ENCODE data around the gene CLDN4. TPM values are rescaled to one million over a fixed set of nuclear protein-coding genes. Genes with fewer than 3 reads are reported as not detected.
"Not testable (repeated sequence)": the region's sequence is repeated elsewhere in the genome, so short reads cannot be mapped to it uniquely, and the experiment has no call there.

Gene CLDN4
- total RNA-seq, 1 experiment from 2014 or later, result 2.1 TPM

GRCh38 chr7:73829921-73830680 lies 695 bp upstream of the CLDN4 start:
- H3K27me3 ChIP-seq (ENCODE audit: control insufficient read depth, insufficient read depth, low read length), result no peaks in the 10 kb centered on the region
- no peak overlapping the region for H3K4me3 ChIP-seq (ENCODE audit: insufficient read depth, low read depth, low read length)
- H3K36me3 ChIP-seq (replicated peaks; ENCODE audit: control insufficient read depth, insufficient read depth, low read length), result no peaks in the 10 kb centered on the region
- DNase-seq, result no peak

GRCh38 chr7:73831584-73831833 lies 713 bp downstream of the CLDN4 start:
- H3K4me3 ChIP-seq (ENCODE audit: insufficient read depth, low read depth, low read length), result peak overlapping the region; percentile 14; the same call in 1 of the 2 replicates
- no peaks in the 10 kb centered on the region for H3K36me3 ChIP-seq (replicated peaks; ENCODE audit: control insufficient read depth, insufficient read depth, low read length)
- DNase-seq, result no peak
- H3K27me3 ChIP-seq (ENCODE audit: control insufficient read depth, insufficient read depth, low read length), result no peaks in the 10 kb centered on the region

DNA sequence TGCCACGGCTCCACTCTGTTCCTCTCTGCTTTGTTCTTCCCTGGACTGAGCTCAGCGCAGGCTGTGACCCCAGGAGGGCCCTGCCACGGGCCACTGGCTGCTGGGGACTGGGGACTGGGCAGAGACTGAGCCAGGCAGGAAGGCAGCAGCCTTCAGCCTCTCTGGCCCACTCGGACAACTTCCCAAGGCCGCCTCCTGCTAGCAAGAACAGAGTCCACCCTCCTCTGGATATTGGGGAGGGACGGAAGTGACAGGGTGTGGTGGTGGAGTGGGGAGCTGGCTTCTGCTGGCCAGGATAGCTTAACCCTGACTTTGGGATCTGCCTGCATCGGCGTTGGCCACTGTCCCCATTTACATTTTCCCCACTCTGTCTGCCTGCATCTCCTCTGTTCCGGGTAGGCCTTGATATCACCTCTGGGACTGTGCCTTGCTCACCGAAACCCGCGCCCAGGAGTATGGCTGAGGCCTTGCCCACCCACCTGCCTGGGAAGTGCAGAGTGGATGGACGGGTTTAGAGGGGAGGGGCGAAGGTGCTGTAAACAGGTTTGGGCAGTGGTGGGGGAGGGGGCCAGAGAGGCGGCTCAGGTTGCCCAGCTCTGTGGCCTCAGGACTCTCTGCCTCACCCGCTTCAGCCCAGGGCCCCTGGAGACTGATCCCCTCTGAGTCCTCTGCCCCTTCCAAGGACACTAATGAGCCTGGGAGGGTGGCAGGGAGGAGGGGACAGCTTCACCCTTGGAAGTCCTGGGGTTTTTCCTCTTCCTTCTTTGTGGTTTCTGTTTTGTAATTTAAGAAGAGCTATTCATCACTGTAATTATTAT lies 1.2 kb downstream of the CLDN4 start:
- DNase-seq, result peak; percentile 93
- Histone ChIP-seq H3K4me3 (ENCODE audit: insufficient read depth, low read depth, low read length) (peak overlapping the region; percentile 14; the same call in 1 of the 2 replicates), H3K27me3 (ENCODE audit: control insufficient read depth, insufficient read depth, low read length) (no peaks in the 10 kb centered on the region), H3K36me3 (replicated peaks; ENCODE audit: control insufficient read depth, insufficient read depth, low read length) (no peaks in the 10 kb centered on the region)

GRCh38 chr7:73832806-73833205 lies 2.0 kb downstream of the CLDN4 start:
- H3K4me3 ChIP-seq (ENCODE audit: insufficient read depth, low read depth, low read length), result no peak overlapping the region
- H3K27me3 ChIP-seq (ENCODE audit: control insufficient read depth, insufficient read depth, low read length), result no peaks in the 10 kb centered on the region
- DNase-seq, result no peak
- H3K36me3 ChIP-seq (replicated peaks; ENCODE audit: control insufficient read depth, insufficient read depth, low read length), result no peaks in the 10 kb centered on the region

GRCh38 chr7:73833251-73833919 lies 2.6 kb downstream of the CLDN4 start:
- H3K27me3 ChIP-seq (ENCODE audit: control insufficient read depth, insufficient read depth, low read length), result no peaks in the 10 kb centered on the region
- no peaks in the 10 kb centered on the region for H3K36me3 ChIP-seq (replicated peaks; ENCODE audit: control insufficient read depth, insufficient read depth, low read length)
- H3K4me3 ChIP-seq (ENCODE audit: insufficient read depth, low read depth, low read length), result no peak overlapping the region
- peak; percentile 70 for DNase-seq

- Histone ChIP-seq H3K27me3 (ENCODE audit: control insufficient read depth, insufficient read depth, low read length) (no peaks in the 10 kb centered on the region), H3K36me3 (replicated peaks; ENCODE audit: control insufficient read depth, insufficient read depth, low read length) (no peaks in the 10 kb centered on the region; the same call in 1 of the 2 replicates)
- peak; percentile 26 for DNase-seq
Observed at GRCh38 chr7:73834626-73835191, 3.9 kb downstream of the CLDN4 start.

GRCh38 chr7:73837167-73837566 lies 6.4 kb downstream of the CLDN4 start:
- not testable (repeated sequence) for H3K4me3 ChIP-seq (ENCODE audit: insufficient read depth, low read depth, low read length); H3K36me3 ChIP-seq (replicated peaks; ENCODE audit: control insufficient read depth, insufficient read depth, low read length); DNase-seq; H3K27me3 ChIP-seq (ENCODE audit: control insufficient read depth, insufficient read depth, low read length)

More at GRCh38 chr7:73834626-73835191, 3.9 kb downstream of the CLDN4 start:
- H3K4me3 ChIP-seq (ENCODE audit: insufficient read depth, low read depth, low read length), result no peak overlapping the region

DNA sequence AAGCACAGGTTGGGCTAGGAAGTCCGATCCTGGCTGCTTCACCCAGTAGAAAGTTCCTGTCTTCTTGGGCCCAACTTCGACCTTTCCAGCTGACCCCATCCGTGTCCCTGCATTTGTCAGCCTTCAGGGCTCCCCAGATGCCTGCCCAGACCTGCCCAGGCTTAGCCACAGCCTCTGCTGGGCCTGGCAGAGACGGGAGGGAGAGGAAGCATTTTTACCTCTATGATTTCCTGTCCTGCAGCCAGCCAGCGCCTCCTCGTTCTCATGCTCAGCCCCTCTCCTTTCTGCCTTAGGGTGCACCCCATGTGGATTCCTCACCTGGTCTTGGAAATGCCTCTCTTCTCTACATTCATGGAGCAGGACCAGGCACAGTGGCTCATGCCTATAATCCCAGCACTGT lies 7.8 kb downstream of the CLDN4 start:
- Histone ChIP-seq H3K4me3 (ENCODE audit: insufficient read depth, low read depth, low read length) (no peak overlapping the region), H3K27me3 (ENCODE audit: control insufficient read depth, insufficient read depth, low read length) (no peaks in the 10 kb centered on the region), H3K36me3 (replicated peaks; ENCODE audit: control insufficient read depth, insufficient read depth, low read length) (no peaks in the 10 kb centered on the region; the same call in 1 of the 2 replicates)
- peak; percentile 41 for DNase-seq

- H3K27me3 ChIP-seq (ENCODE audit: control insufficient read depth, insufficient read depth, low read length), result no peaks in the 10 kb centered on the region
- no peaks in the 10 kb centered on the region; the same call in 1 of the 2 replicates for H3K36me3 ChIP-seq (replicated peaks; ENCODE audit: control insufficient read depth, insufficient read depth, low read length)
- DNase-seq, result no peak
- H3K4me3 ChIP-seq (ENCODE audit: insufficient read depth, low read depth, low read length), result no peak overlapping the region
Observed at GRCh38 chr7:73839290-73839689, 8.5 kb downstream of the CLDN4 start.

- Histone ChIP-seq H3K4me3 (ENCODE audit: insufficient read depth, low read depth, low read length) (no peak overlapping the region), H3K36me3 (replicated peaks; ENCODE audit: control insufficient read depth, insufficient read depth, low read length) (no peaks in the 10 kb centered on the region; the same call in 1 of the 2 replicates), H3K27me3 (ENCODE audit: control insufficient read depth, insufficient read depth, low read length) (no peaks in the 10 kb centered on the region)
- peak; percentile 88 for DNase-seq
Observed at GRCh38 chr7:73839743-73840714, 9.2 kb downstream of the CLDN4 start.

DNA sequence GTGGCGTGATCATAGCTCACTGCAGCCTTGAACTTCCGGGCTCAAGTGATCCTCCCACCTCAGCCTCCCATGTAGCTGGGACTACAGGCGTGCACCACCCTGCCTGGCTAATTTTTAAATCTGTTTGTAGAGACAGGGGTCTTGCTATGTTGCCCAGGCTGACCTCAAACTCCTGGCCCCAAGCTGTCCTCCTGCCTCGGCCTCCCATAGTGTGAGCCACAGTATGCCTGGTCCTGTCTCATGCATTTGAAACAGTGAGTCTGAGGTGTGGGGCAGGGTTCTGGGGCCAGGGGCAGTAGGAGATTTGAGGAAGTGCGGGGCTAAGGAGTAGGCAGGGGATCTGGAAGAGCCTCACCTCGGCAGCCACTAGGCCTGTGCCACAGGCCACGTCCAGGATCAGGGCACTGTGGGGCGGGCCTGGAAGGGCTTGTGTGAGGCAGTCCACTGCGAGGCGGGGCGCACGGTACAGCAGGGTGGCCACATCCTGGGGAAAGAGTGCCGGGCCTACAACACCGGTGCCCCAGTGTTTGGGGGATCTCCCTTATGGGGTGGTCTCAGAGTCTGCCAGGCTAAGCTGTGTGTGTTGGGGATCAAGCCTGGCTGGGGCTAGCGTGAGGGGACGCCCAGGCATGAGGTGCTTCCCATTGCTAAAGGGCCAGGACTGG lies 10.1 kb downstream of the CLDN4 start:
- H3K36me3 ChIP-seq (replicated peaks; ENCODE audit: control insufficient read depth, insufficient read depth, low read length), result no peaks in the 10 kb centered on the region; the same call in 1 of the 2 replicates
- no peak overlapping the region for H3K4me3 ChIP-seq (ENCODE audit: insufficient read depth, low read depth, low read length)
- H3K27me3 ChIP-seq (ENCODE audit: control insufficient read depth, insufficient read depth, low read length), result no peaks in the 10 kb centered on the region
- peak; percentile 46 for DNase-seq

GRCh38 chr7:73841689-73842066 lies 10.9 kb downstream of the CLDN4 start:
- DNase-seq, result peak; percentile 87
- no peaks in the 10 kb centered on the region; the same call in 1 of the 2 replicates for H3K36me3 ChIP-seq (replicated peaks; ENCODE audit: control insufficient read depth, insufficient read depth, low read length)
- H3K4me3 ChIP-seq (ENCODE audit: insufficient read depth, low read depth, low read length), result peak overlapping the region; percentile 60
- no peaks in the 10 kb centered on the region for H3K27me3 ChIP-seq (ENCODE audit: control insufficient read depth, insufficient read depth, low read length)
